Karpas-422 (cell line): ENCODE results near the gene NHLRC2. TPM values are rescaled to one million over a fixed set of nuclear protein-coding genes. Genes with fewer than 3 reads are reported as not detected.

Experiments used
- DNase-seq: peaks from one replicate; pipeline ENCODE4 v3.0.0-alpha.2; 2015
- H2AFZ ChIP-seq: fragments of 200-600 bp; sonication (generic); 2 replicates; pipeline ENCODE4 v1.6.1; 2014; ENCODE audit warnings: antibody characterized with exemption, low read length, mixed read lengths
- H3K27ac ChIP-seq: fragments of 200-600 bp; sonication (generic); 2 replicates; pipeline ENCODE4 v1.5.1; 2014; ENCODE audit warnings: mild to moderate bottlenecking, low read length, moderate library complexity
- H3K27me3 ChIP-seq: fragments of 200-600 bp; sonication (generic); 2 replicates; pipeline ENCODE4 v1.6.1; 2014; ENCODE audit warnings: low read length, mixed read lengths
- H3K36me3 ChIP-seq: fragments of 200-600 bp; sonication (generic); 2 replicates; pipeline ENCODE4 v1.6.1; 2014; ENCODE audit warnings: low read length, mixed read lengths; ENCODE audit not compliant: insufficient read depth
- H3K4me1 ChIP-seq: fragments of 200-600 bp; sonication (generic); 2 replicates; pipeline ENCODE4 v1.6.1; 2014; ENCODE audit warnings: mild to moderate bottlenecking, low read length, mixed read lengths
- H3K4me2 ChIP-seq: fragments of 200-600 bp; sonication (generic); 2 replicates; pipeline ENCODE4 v1.6.1; 2014; ENCODE audit warnings: low read length, low read depth, mild to moderate bottlenecking; ENCODE audit not compliant: poor library complexity, severe bottlenecking
- H3K4me3 ChIP-seq: fragments of 200-600 bp; sonication (generic); 2 replicates; pipeline ENCODE4 v1.5.1; 2014; ENCODE audit warnings: mild to moderate bottlenecking, antibody characterized with exemption, low read length, mixed read lengths
- H3K79me2 ChIP-seq: fragments of 200-600 bp; sonication (generic); 2 replicates; pipeline ENCODE4 v1.6.1; 2014; ENCODE audit warnings: mild to moderate bottlenecking, low read length, mixed read lengths
- H3K9ac ChIP-seq: fragments of 200-600 bp; sonication (generic); 2 replicates; pipeline ENCODE4 v1.6.0; 2014; ENCODE audit warnings: low read length
- H3K9me2 ChIP-seq: fragments of 200-600 bp; sonication (generic), shearing (Covaris generic); replicated peaks from 2 replicates; pipeline ENCODE4 v1.6.0; 2014; ENCODE audit warnings: mild to moderate bottlenecking, low read length, moderate library complexity; ENCODE audit not compliant: insufficient read depth
- H3K9me3 ChIP-seq: fragments of 300-700, 200-600 bp; sonication (generic); 2 replicates; pipeline ENCODE4 v1.6.1; 2014; ENCODE audit warnings: low read length, mixed read lengths
- H4K20me1 ChIP-seq: fragments of 200-600 bp; sonication (generic); 2 replicates; pipeline ENCODE4 v1.6.1; 2014; ENCODE audit warnings: mild to moderate bottlenecking, antibody characterized with exemption, low read length, low read depth; ENCODE audit not compliant: insufficient read depth
- total RNA-seq: library from RNA; depleted of rRNA; stranded (reverse); fragments of >200 nt; shearing (Covaris generic); gene quantifications from 2 replicates; pipeline ENCODE4 v1.2.3, GENCODE V29; 2014; ENCODE audit warnings: low replicate concordance

Gene NHLRC2
- total RNA-seq, 1 experiment from 2014 or later = 21.9 TPM

DNA sequence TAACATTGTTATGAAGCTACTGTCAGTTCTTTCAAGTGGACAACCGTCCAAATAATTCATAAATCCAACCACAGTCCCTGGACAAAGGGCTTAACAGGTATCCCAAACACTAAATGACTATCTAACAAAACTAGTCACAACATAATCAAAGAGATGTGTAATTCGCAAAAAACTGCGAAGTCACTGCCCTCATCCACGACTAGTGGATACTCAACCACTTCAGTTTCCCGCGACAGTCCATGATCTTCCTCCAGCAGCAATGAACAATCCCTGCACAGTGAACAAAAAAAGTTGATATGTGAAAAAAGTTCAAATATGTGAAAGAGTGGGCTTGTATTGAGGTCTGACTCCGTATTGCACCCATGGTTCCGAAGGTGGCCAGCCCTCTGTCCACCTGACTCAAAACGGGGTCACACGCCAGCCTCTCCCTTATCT, 866 bp upstream of the NHLRC2 start:
- peaks cover 3% of the 10 kb centered on the region for H3K36me3 ChIP-seq
- H3K9me2 ChIP-seq = no peaks in the 10 kb centered on the region
- DNase-seq = no peak
- H3K4me1 ChIP-seq = peaks cover 54% of the 10 kb centered on the region
- peak overlapping the region; percentile 92 for H3K9ac ChIP-seq
- no peaks in the 10 kb centered on the region for H4K20me1 ChIP-seq
- H3K4me2 ChIP-seq = peak overlapping the region; percentile 93
- H3K79me2 ChIP-seq = peaks cover 44% of the 10 kb centered on the region
- H3K27ac ChIP-seq = peak overlapping the region; percentile 85; the same call in 1 of the 2 replicates
- peak overlapping the region; percentile 96 for H2AFZ ChIP-seq
- H3K27me3 ChIP-seq = no peaks in the 10 kb centered on the region
- no peaks in the 10 kb centered on the region for H3K9me3 ChIP-seq
- H3K4me3 ChIP-seq = peak overlapping the region; percentile 87

DNA sequence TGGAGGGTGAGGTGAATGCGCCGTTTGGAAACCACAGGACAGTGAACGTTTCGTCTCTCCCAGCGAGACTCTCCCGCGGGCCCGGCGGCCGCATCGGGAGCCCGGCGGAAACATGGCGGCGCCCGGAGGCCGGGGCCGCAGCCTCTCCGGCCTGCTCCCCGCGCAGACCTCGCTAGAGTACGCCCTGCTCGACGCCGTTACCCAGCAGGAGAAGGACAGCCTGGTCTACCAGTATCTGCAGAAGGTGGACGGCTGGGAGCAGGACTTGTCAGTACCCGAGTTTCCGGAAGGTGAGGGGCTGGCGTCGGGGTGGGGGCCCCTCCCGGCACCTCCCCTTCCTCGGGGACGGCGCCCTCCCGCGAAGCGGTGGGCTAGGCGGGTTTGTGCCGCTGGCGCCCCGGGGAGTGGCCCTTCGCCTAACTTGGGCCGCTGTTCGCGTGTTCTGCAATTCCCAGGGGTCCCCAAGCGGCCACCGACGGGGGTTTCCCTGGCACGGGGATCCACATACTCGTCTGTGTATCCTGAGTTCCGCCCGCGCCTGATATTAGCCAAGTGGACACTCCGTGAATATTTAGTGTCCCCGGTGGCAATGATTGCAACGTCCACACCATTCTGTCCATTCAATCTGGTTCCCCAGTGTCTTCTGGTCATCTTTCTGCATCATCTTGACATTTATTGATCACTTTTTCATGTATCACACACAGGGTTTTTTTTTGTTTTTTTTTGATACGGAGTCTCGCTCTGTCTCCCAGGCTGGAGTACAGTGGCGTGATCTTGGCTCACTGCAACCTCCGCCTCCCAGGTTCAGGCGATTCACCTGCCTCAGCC, 514 bp downstream of the NHLRC2 start:
- Histone ChIP-seq H3K79me2 (peaks cover 57% of the 10 kb centered on the region), H3K27me3 (no peaks in the 10 kb centered on the region), H3K9ac (peak overlapping the region; percentile 92), H4K20me1 (no peaks in the 10 kb centered on the region), H3K27ac (peak overlapping the region; percentile 85), H3K9me2 (no peaks in the 10 kb centered on the region), H3K9me3 (no peaks in the 10 kb centered on the region), H3K4me1 (peaks cover 66% of the 10 kb centered on the region), H3K4me2 (peak overlapping the region; percentile 93), H3K4me3 (peak overlapping the region; percentile 87), H2AFZ (peak overlapping the region; percentile 96; the same call in 1 of the 2 replicates), H3K36me3 (peaks cover 17% of the 10 kb centered on the region)
- DNase-seq = peak; percentile 84

GRCh38 chr10:113856563-113856962, 2.1 kb downstream of the NHLRC2 start:
- H3K79me2 ChIP-seq = peaks cover 68% of the 10 kb centered on the region
- H2AFZ ChIP-seq = no peak overlapping the region
- H3K9me2 ChIP-seq = no peaks in the 10 kb centered on the region
- H3K4me2 ChIP-seq = peak overlapping the region; percentile 93
- H3K9me3 ChIP-seq = no peaks in the 10 kb centered on the region
- peaks cover 58% of the 10 kb centered on the region for H3K4me1 ChIP-seq
- H3K4me3 ChIP-seq = peak overlapping the region; percentile 87
- H3K27ac ChIP-seq = peak overlapping the region; percentile 85
- no peaks in the 10 kb centered on the region for H3K27me3 ChIP-seq
- H3K9ac ChIP-seq = peak overlapping the region; percentile 92
- H4K20me1 ChIP-seq = no peaks in the 10 kb centered on the region
- peaks cover 32% of the 10 kb centered on the region for H3K36me3 ChIP-seq
- no peak for DNase-seq

- Histone ChIP-seq H3K4me2 (peak overlapping the region; percentile 93), H3K9me2 (no peaks in the 10 kb centered on the region), H3K4me3 (peak overlapping the region; percentile 87), H3K9ac (peak overlapping the region; percentile 24; the same call in 1 of the 2 replicates), H3K27ac (peak overlapping the region; percentile 85), H3K36me3 (peaks cover 33% of the 10 kb centered on the region), H3K4me1 (peaks cover 55% of the 10 kb centered on the region), H3K9me3 (no peaks in the 10 kb centered on the region), H2AFZ (no peak overlapping the region), H3K79me2 (peaks cover 68% of the 10 kb centered on the region), H3K27me3 (no peaks in the 10 kb centered on the region), H4K20me1 (no peaks in the 10 kb centered on the region)
- DNase-seq = no peak
Observed at GRCh38 chr10:113857210-113857609, 2.7 kb downstream of the NHLRC2 start.

GRCh38 chr10:113858541-113858940, 4.1 kb downstream of the NHLRC2 start:
- no peak overlapping the region for H3K9ac ChIP-seq
- H3K9me3 ChIP-seq = no peaks in the 10 kb centered on the region
- peak overlapping the region; percentile 85 for H3K27ac ChIP-seq
- peak overlapping the region; percentile 93 for H3K4me2 ChIP-seq
- H3K79me2 ChIP-seq = peaks cover 74% of the 10 kb centered on the region
- H3K9me2 ChIP-seq = no peaks in the 10 kb centered on the region
- DNase-seq = no peak
- H2AFZ ChIP-seq = no peak overlapping the region
- H4K20me1 ChIP-seq = no peaks in the 10 kb centered on the region
- peaks cover 46% of the 10 kb centered on the region for H3K4me1 ChIP-seq
- no peak overlapping the region for H3K4me3 ChIP-seq
- H3K27me3 ChIP-seq = no peaks in the 10 kb centered on the region
- H3K36me3 ChIP-seq = peaks cover 40% of the 10 kb centered on the region

DNA sequence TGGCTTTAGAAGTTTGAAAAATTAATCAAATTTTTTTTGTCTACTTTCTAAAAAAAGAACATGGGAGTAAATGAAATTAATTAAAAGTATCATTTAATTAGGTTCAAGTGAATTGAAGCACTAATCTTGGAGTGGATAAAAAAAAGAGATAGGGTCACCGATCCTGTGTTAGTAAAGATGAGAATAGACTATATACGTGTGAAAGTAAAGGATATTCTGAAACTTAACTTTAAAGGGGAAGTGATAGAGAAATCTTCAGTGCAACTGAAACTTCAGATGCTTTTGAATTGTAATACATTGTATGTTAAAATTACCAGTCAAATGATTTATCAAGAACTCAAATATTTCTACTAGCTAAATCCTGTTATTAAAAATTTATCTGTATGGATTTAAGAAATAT, 4.8 kb downstream of the NHLRC2 start:
- Histone ChIP-seq H2AFZ (no peak overlapping the region), H3K27me3 (no peaks in the 10 kb centered on the region), H3K4me2 (peak overlapping the region; percentile 93), H3K4me1 (peaks cover 42% of the 10 kb centered on the region), H3K9me2 (no peaks in the 10 kb centered on the region), H3K4me3 (no peak overlapping the region), H3K79me2 (peaks cover 79% of the 10 kb centered on the region), H3K27ac (peak overlapping the region; percentile 85), H3K36me3 (peaks cover 47% of the 10 kb centered on the region), H3K9me3 (no peaks in the 10 kb centered on the region), H4K20me1 (no peaks in the 10 kb centered on the region), H3K9ac (peak overlapping the region; percentile 19)
- no peak for DNase-seq

GRCh38 chr10:113865901-113866300, 11.4 kb downstream of the NHLRC2 start:
- Histone ChIP-seq H3K4me1 (peaks cover 5% of the 10 kb centered on the region; the same call in 1 of the 2 replicates), H3K27ac (no peak overlapping the region), H3K79me2 (peaks cover 80% of the 10 kb centered on the region), H3K4me3 (no peak overlapping the region), H3K27me3 (no peaks in the 10 kb centered on the region), H4K20me1 (no peaks in the 10 kb centered on the region), H3K9me2 (no peaks in the 10 kb centered on the region), H3K9ac (no peak overlapping the region), H3K36me3 (peaks cover 27% of the 10 kb centered on the region), H3K4me2 (no peak overlapping the region), H3K9me3 (no peaks in the 10 kb centered on the region), H2AFZ (no peak overlapping the region)
- no peak for DNase-seq

DNA sequence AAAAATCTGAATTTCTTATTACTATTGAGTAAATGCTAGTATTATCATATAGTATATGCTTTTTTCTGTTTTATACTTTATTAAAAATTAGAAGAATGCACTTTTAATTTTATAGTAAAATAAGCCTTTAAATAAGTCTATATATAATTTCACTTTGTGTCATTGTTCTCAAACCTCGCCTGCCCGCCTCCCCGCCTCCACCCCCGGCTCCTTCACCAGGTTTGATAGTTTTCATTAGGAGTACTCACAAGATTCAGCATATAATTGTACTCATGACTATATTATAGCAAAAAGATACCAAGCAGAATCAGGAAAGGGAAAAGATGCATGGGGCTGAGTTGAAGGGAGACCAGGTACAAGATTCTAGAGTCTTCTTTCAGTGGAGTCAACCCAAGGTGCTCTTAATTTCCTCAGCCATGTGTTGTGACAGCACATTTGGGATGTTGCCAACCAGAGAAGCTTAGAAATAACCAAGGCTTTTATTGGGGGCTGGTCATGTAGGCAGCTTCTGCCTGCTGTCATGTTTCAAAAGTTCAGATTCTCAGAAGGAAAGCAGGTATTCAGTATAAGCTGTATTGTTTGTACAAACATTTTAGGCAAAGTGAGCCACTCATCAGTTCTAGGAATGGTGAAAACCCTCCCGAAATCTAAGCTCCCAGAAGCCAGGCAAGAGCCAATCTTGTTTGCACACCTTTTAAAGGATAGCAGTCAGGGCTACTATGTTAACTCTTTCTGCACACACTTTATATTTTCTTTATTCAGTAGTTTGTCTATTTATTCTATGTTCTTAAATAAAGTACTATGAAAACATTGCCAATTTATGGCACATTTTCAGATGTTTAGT, 12.3 kb downstream of the NHLRC2 start:
- DNase-seq = no peak
- Histone ChIP-seq H3K9me2 (no peaks in the 10 kb centered on the region), H2AFZ (no peak overlapping the region), H3K9me3 (no peaks in the 10 kb centered on the region), H3K27me3 (no peaks in the 10 kb centered on the region), H3K27ac (no peak overlapping the region), H3K36me3 (peaks cover 19% of the 10 kb centered on the region), H3K4me1 (peaks cover 10% of the 10 kb centered on the region), H4K20me1 (no peaks in the 10 kb centered on the region), H3K9ac (no peak overlapping the region), H3K4me3 (no peak overlapping the region), H3K4me2 (no peak overlapping the region), H3K79me2 (peaks cover 81% of the 10 kb centered on the region)
